ENCODE results near the gene SYNPO2. TPM values are rescaled to one million over a fixed set of nuclear protein-coding genes. Genes with fewer than 3 reads are reported as not detected.
"Not testable (repeated sequence)": the region's sequence is repeated elsewhere in the genome, so short reads cannot be mapped to it uniquely, and the experiment has no call there.

The SYNPO2 gene
- total RNA-seq, 1 experiment from 2014 or later, result 1.8 TPM

GRCh38 chr4:119067670-119068360, 179.2 kb downstream of the SYNPO2 start:
- not testable (repeated sequence) for DNase-seq (ENCODE audit: low read depth)

- no peak for DNase-seq (ENCODE audit: low read depth)
Measured at GRCh38 chr4:119068529-119068962, 179.9 kb downstream of the SYNPO2 start.

- DNase-seq (ENCODE audit: low read depth), result no peak
Measured at GRCh38 chr4:119070301-119070700, 181.6 kb downstream of the SYNPO2 start.

DNA sequence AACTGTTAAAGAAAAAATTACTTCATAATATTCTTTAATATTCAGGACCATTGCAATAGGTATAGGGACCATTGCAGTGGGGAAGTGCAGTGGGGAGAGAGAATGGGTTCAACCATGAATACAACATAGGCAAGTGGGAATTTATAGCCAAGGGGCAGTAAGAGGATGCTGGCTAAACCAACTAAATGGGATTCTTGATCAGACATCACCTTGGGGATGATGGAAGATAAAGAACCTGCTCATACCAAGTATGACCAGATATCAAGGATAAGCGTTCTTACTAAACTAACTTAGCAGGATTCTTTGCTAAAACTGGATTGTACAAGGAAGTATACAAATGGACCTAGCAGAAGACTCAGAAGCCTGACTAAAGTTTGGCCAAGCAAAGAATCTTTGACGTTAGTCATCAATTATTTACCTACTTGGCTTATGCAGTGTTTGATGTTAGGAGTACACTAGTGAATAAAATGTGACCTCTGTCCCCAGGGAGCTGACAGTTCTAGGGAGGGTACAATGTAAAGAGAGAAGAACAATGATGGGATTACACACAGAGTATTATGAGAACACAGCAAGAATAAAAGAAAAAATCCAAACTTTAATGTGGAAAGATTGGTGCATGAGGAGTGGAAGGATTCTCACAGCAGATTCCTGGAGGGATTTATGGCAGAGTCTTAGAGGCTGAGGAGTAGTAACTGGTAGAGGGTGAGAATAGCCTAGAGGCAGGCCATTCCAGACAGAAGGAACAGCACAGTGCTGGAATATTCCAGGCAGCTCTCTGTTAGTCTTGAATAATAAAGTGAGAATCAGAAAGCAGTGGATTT, 192.3 kb downstream of the SYNPO2 start:
- no peak for DNase-seq (ENCODE audit: low read depth)

DNA sequence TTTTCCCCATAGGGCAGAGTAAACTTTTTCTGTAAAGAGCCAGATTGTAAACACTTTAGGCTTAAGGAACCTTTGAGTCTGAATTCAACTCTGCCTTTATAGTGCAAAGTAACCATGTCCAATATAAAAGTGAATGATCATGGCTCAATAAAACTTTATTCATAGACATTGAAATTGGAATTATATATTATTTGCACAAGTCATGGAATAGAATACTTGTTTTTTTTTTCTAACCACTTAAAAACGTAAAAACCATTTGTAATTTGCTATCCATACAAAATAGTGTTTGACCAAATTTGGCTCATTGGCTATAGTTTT, 192.8 kb downstream of the SYNPO2 start:
- no peak for DNase-seq (ENCODE audit: low read depth)

GRCh38 chr4:119081943-119082342, 193.3 kb downstream of the SYNPO2 start:
- no peak for DNase-seq (ENCODE audit: low read depth)

DNA sequence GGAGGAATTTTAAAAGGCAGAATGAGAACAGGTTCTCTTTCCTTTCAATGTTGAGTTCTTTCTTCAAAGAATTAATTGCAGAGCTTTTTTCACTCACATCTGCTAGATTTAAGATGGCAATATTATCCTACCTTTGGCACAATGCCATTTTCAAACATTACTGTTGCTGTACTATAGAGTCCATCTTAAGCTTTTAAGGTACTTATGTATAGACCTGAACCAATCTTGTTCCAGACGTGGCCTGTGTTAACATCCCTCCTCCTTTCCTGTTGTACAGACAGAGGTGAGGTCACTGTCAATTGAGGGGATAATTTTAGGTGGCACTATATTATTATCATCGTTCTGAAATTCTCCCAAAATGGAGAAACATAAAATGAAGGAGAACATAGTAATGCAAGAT, 194.0 kb downstream of the SYNPO2 start:
- no peak for DNase-seq (ENCODE audit: low read depth)

- DNase-seq (ENCODE audit: low read depth), result no peak
Measured at GRCh38 chr4:119084513-119084912, 195.9 kb downstream of the SYNPO2 start.

- peak; percentile 17 for DNase-seq (ENCODE audit: low read depth)
Measured at GRCh38 chr4:119087121-119087520, 198.5 kb downstream of the SYNPO2 start.

DNA sequence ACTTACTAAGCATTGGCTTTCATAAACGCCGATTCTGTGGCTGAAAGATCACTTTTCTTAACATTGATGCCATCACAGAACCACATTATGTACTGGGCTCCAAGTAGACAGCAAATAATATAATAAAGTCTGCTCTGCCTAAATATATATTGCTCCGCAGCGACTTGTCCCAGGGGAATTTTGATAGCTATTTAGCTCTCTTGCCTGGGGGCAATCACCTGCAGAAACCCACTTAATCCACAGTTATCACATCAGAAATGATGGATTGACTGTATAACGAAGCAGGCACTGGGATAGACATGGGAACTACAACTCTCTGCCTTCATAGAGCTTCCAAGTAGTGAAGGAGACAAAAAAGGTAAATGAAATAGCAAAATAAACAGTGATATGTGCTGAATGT, 199.0 kb downstream of the SYNPO2 start:
- peak; percentile 13 for DNase-seq (ENCODE audit: low read depth)

- no peak for DNase-seq (ENCODE audit: low read depth)
Measured at GRCh38 chr4:119093042-119093827, 204.6 kb downstream of the SYNPO2 start.

GRCh38 chr4:119097282-119097900, 208.7 kb downstream of the SYNPO2 start:
- no peak for DNase-seq (ENCODE audit: low read depth)

- no peak for DNase-seq (ENCODE audit: low read depth)
Measured at GRCh38 chr4:119098306-119098705, 209.7 kb downstream of the SYNPO2 start.

DNA sequence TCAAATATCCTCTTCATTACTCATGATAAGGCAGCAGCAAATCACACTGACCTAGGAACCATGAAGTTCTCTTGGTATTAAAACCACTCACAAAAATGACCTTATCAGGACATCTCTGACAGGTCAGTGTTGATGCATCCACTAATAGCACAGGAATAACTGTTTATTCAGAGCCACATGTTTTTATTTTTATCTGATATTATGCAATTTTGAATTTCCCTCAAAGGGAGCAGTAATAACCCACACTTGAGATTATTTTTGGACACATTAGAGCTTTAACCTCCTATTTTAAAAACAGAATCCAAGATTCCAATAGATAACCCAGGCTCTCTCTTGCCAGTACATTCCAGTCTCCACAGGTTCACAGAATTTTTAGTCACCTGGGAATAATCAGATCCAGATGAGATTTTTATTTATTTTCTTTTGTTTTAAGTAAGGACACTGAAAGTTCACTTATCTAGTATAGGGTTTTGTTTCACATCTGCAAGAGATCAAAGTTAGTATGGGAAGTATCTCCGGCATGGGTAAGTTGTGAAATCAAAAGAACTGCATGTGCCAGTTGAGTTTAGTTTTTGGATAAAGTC, 210.7 kb downstream of the SYNPO2 start:
- DNase-seq (ENCODE audit: low read depth), result peak; percentile 75

DNA sequence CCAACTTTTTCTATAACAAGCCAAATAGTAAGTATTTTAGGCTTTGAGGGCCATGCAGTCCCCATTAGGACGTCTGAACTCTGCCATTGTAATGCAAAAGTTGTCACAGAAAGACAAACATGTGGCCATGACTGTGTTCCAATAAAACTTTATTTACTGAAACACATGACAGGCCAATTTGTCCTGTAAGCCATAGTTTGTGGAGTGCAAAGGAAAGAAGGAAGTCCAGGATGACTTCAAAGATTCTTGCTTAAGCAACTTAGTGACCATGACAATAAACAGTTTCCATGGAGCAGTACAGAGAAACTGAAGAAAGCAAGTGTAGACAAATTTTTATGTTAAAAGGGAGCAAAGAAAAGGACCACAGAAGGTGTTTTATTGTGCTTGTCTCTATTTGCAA, 212.0 kb downstream of the SYNPO2 start:
- DNase-seq (ENCODE audit: low read depth), result no peak

- peak; percentile 93 for DNase-seq (ENCODE audit: low read depth)
Measured at GRCh38 chr4:119103263-119103662, 214.6 kb downstream of the SYNPO2 start.

DNA sequence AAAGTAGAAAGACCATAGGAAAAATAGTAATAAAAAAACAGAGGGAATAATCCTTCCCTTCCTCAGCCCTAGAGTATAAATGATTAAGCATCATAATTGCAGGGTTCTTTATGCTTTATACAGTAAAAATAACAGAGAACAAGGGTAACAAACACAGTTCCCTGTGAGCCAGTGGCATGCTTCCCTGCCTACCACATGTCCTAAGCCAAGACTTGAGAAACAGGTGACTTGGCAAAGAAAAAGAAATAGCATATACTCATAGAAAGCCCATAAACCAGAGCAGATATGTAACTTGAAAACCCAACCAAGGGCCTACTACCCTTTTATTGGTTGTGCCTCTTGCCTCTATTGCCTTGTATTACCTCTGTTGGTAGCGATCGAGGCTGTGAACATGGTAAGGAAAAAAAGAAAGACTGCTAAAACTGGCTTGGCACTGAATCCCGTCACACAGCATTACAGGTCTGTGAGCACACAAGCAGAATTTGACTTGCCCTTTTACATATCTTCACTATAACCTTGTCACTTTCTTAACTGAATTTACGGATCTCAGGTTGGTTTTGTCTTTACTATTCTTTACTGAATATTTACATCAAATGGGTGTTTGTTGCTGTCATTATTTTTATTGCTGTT, 216.1 kb downstream of the SYNPO2 start:
- no peak for DNase-seq (ENCODE audit: low read depth)

DNA sequence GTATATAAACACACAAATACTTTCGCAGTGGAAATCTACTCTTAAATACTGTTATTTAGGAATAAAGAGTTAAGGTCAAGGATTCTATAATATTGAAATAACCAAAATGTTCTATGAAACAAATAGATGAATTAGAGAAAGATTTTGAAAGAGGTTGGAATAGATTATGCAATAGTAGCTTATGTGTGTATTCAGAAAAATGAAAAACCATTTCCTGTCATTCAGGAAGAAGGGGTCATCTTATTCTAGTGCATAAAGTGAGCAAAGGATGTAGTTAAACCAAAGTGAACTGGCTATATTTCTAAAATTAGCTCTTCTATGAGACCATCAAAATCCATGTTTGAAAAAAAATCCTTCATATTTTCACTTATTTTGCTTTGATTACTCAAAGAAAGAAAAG, 217.0 kb downstream of the SYNPO2 start:
- DNase-seq (ENCODE audit: low read depth), result no peak

- peak; percentile 67 for DNase-seq (ENCODE audit: low read depth)
Measured at GRCh38 chr4:119106036-119107000, 217.7 kb downstream of the SYNPO2 start.

GRCh38 chr4:119110121-119110520, 221.5 kb downstream of the SYNPO2 start:
- DNase-seq (ENCODE audit: low read depth), result no peak

Measured in RPMI7951 (cell line).